B cell (primary cell): ENCODE measurements around the gene DNAJA4. TPM values are rescaled to one million over a fixed set of nuclear protein-coding genes. Genes with fewer than 3 reads are reported as not detected.

Experiments used
- ATAC-seq: fragments of 200-7000 bp; cut with Tn5 transposase; one replicate; pipeline ENCODE4 v1.10.0; 2021; ENCODE audit warnings: low read depth, mild to moderate bottlenecking, moderate number of reproducible peaks, moderate library complexity
- CTCF ChIA-PET: fragments of 350-600 bp; sonication (Branson Sonifier 250); formaldehyde crosslinking; loops from one replicate; lab custom pipeline; 2021; ENCODE audit warnings: antibody characterized with exemption, inconsistent platforms; lab: Charles Lee
- POLR2A ChIA-PET: fragments of 350-600 bp; sonication (Branson Sonifier 250); formaldehyde crosslinking; loops from one replicate; lab custom pipeline; 2021; ENCODE audit warnings: antibody characterized with exemption; lab: Charles Lee
- DNase-seq: peaks from one replicate; pipeline ENCODE4 v3.0.0; 2013
- H2AFZ ChIP-seq: 2 replicates; pipeline ENCODE4 v1.6.1; 2012; ENCODE audit warnings: mild to moderate bottlenecking, low read depth, low read length; ENCODE audit not compliant: insufficient read depth, poor library complexity, severe bottlenecking
- H3K27ac ChIP-seq, 2 donors: 1 replicate in 1 of 2; 2 replicates in 1 of 2; pipeline ENCODE4 v1.5.1; 2012 to 2013; ENCODE audit warnings: low read length in 2 of 2, mild to moderate bottlenecking in 2 of 2, moderate library complexity in 1 of 2
- H3K27me3 ChIP-seq, 4 experiments: fragments of 200-600 bp in 1 of 4; sonication (generic) in 1 of 4; replicated peaks in 1 of 4; 1 replicate in 2 of 4; 2 replicates in 2 of 4; pipeline versions ENCODE4 v1.6.1 to v1.7.0; 2013 to 2016; ENCODE audit warnings: low read length in 3 of 4, mild to moderate bottlenecking in 2 of 4, mixed read lengths in 1 of 4, moderate library complexity in 1 of 4; ENCODE audit not compliant: insufficient read depth in 4 of 4, control insufficient read depth in 3 of 4; ENCODE audit errors: control extremely low read depth in 1 of 4
- H3K36me3 ChIP-seq, 2 experiments: replicated peaks in 1 of 2; 1 replicate in 1 of 2; 2 replicates in 1 of 2; pipeline versions ENCODE4 v1.6.1 to v1.7.1; 2013; ENCODE audit warnings: low read length in 1 of 2; ENCODE audit not compliant: insufficient read depth in 2 of 2, control insufficient read depth in 1 of 2; ENCODE audit errors: control extremely low read depth in 1 of 2, extremely low read depth in 1 of 2
- H3K4me1 ChIP-seq, 2 donors: fragments of 200-600 bp in 1 of 2; sonication (generic) in 1 of 2; 1 replicate in 1 of 2; 2 replicates in 1 of 2; pipeline versions ENCODE4 v1.5.1 to v1.6.1; 2013 to 2017; ENCODE audit warnings: low read length in 2 of 2; ENCODE audit not compliant: control insufficient read depth in 2 of 2, insufficient read depth in 2 of 2
- H3K4me2 ChIP-seq: replicated peaks from 2 replicates; pipeline ENCODE3; 2012; ENCODE audit warnings: mild to moderate bottlenecking, low read depth, low read length; ENCODE audit not compliant: poor library complexity, severe bottlenecking
- H3K4me3 ChIP-seq, 5 experiments: fragments of 200-600 bp in 1 of 5; sonication (generic) in 1 of 5; 1 replicate in 3 of 5; 2 replicates in 2 of 5; pipeline versions ENCODE4 v1.5.1 to v1.7.0; 2011 to 2016; ENCODE audit warnings: low read length in 4 of 5, mild to moderate bottlenecking in 4 of 5, low read depth in 2 of 5, control low read depth in 1 of 5, moderate library complexity in 1 of 5; ENCODE audit not compliant: insufficient read depth in 1 of 5; ENCODE audit errors: control extremely low read depth in 1 of 5, extremely low read depth in 1 of 5
- H3K79me2 ChIP-seq: fragments of 200-600 bp; sonication (generic); one replicate; pipeline ENCODE4 v1.6.0; 2016; ENCODE audit warnings: low read length; ENCODE audit not compliant: control insufficient read depth, insufficient read depth
- H3K9ac ChIP-seq: fragments of 200-600 bp; sonication (generic); 2 replicates; pipeline ENCODE4 v1.6.1; 2017; ENCODE audit warnings: mild to moderate bottlenecking, low read length, moderate library complexity
- H3K9me3 ChIP-seq, 3 donors: one replicate each; pipeline versions ENCODE4 v1.6.1 to v1.7.1; 2013; ENCODE audit warnings: low read length in 2 of 3; ENCODE audit not compliant: control insufficient read depth in 2 of 3, insufficient read depth in 1 of 3; ENCODE audit errors: control extremely low read depth in 1 of 3
- H4K20me1 ChIP-seq: 2 replicates; pipeline ENCODE4 v1.6.0; 2012; ENCODE audit warnings: mild to moderate bottlenecking, low read length; ENCODE audit not compliant: insufficient read depth, control insufficient read depth, poor library complexity, severe bottlenecking
- H3K27ac Mint-ChIP-seq: one replicate; pipeline ENCODE4 v1.8.0; 2021; ENCODE audit warnings: mixed read lengths
- H3K27me3 Mint-ChIP-seq: one replicate; pipeline ENCODE4 v1.8.0; 2021; ENCODE audit warnings: mixed read lengths
- H3K4me1 Mint-ChIP-seq: one replicate; pipeline ENCODE4 v1.8.0; 2021; ENCODE audit warnings: mixed read lengths
- H3K4me3 Mint-ChIP-seq: one replicate; pipeline ENCODE4 v1.8.0; 2021; ENCODE audit warnings: mixed read lengths
- H3K9me3 Mint-ChIP-seq: one replicate; pipeline ENCODE4 v1.8.0; 2022; ENCODE audit warnings: mixed read lengths; ENCODE audit not compliant: insufficient read depth
- EZH2 ChIP-seq: IDR thresholded peaks from 2 replicates; pipeline ENCODE4 v1.6.1; 2012; ENCODE audit warnings: borderline replicate concordance, low read depth, mild to moderate bottlenecking, moderate library complexity, low read length; ENCODE audit not compliant: insufficient read depth, poor library complexity, severe bottlenecking
- WGBS: methylation state at CpG from one replicate; pipeline ENCODE4 v1.1.5; 2013; ENCODE audit warnings: missing lambda C conversion rate; ENCODE audit not compliant: insufficient coverage; 5-methylcytosine and 5-hydroxymethylcytosine counted together
- intact Hi-C: fragments of 100-400 bp; cut with micrococcal nuclease; formaldehyde crosslinking; loops from one replicate; pipeline ENCODE4 v1.10.0; 2022
- polyA plus RNA-seq: library from polyadenylated mRNA; depleted of rRNA; stranded (reverse); fragments of >200 nt; gene quantifications from 2 replicates; pipeline ENCODE4 v1.2.3, GENCODE V29; 2012
- total RNA-seq, 2 donors: library from RNA; stranded (reverse); fragments of 120-200 nt in 1 of 2; gene quantifications; 1 replicate in 1 of 2; 2 replicates in 1 of 2; pipeline versions ENCODE4 v1.2.3 to v1.2.4, GENCODE V29; 2013 to 2022
- TF ChIP-seq, protein P1 (sequence below): fragments of 200-600 bp; IDR thresholded peaks from one replicate; pipeline ENCODE4 v1.8.0; 2022; ENCODE audit warnings: antibody characterized with exemption, mild to moderate bottlenecking

Gene DNAJA4
- total and polyA plus RNA-seq, 2 donors (not counting 1 experiment from before 2014, with no cell fraction given) = 13.2 to 20.0 TPM

DNA sequence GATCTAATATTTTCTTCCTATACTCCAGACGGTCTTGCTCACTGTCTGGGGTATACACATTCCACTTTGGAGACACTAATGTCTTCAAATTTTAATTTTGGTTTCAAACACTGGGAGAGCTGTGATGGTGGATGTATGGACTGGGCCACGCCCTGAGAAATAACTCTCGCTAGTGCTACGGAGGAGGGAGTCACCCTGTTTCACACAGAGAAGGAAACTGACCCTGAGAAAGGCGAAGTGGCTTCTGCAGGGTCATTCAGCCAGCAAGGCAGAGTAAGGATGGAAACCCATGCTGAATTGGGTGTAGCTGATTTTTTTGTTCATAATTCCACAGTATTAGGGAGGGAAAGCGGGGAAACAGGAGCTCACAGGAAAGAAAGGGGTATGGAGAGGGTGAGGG is 43.6 kb downstream of the DNAJA4 start:
- peaks cover 0 to 16% (median 0%) of the 10 kb centered on the region in 4 experiments for H3K27me3 ChIP-seq
- no peak for ATAC-seq
- no peak overlapping the region for H3K4me2 ChIP-seq
- H3K4me3 Mint-ChIP-seq = no peak overlapping the region
- no peaks in the 10 kb centered on the region for H3K9me3 Mint-ChIP-seq
- intact Hi-C loops = loop anchor here (2.0 kb wide), 1 partner anchor 115 kb away; no protein-coding TSS in a partner anchor
- no peak overlapping the region for H3K27ac Mint-ChIP-seq
- no peaks in the 10 kb centered on the region for H3K79me2 ChIP-seq
- no peaks in the 10 kb centered on the region for H3K9me3 ChIP-seq
- no peak for DNase-seq
- H3K27ac ChIP-seq = no peak overlapping the region
- no peaks in the 10 kb centered on the region for H4K20me1 ChIP-seq
- TF ChIP-seq, protein P1, sequence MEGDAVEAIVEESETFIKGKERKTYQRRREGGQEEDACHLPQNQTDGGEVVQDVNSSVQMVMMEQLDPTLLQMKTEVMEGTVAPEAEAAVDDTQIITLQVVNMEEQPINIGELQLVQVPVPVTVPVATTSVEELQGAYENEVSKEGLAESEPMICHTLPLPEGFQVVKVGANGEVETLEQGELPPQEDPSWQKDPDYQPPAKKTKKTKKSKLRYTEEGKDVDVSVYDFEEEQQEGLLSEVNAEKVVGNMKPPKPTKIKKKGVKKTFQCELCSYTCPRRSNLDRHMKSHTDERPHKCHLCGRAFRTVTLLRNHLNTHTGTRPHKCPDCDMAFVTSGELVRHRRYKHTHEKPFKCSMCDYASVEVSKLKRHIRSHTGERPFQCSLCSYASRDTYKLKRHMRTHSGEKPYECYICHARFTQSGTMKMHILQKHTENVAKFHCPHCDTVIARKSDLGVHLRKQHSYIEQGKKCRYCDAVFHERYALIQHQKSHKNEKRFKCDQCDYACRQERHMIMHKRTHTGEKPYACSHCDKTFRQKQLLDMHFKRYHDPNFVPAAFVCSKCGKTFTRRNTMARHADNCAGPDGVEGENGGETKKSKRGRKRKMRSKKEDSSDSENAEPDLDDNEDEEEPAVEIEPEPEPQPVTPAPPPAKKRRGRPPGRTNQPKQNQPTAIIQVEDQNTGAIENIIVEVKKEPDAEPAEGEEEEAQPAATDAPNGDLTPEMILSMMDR = no peak
- TF ChIP-seq EZH2 = no peak
- no peak overlapping the region for H3K9ac ChIP-seq
- ChIA-PET POLR2A (no interaction called here), CTCF (interaction anchor here (1.5 to 1.6 kb wide), 2 partner anchors 9 to 116 kb away, joined by 3 to 8 read pairs; partner anchors contain the start of gene SKIC8)
- H3K4me1 Mint-ChIP-seq = no peaks in the 10 kb centered on the region
- H2AFZ ChIP-seq = no peak overlapping the region
- 47% methylated on average over 4 of the region's 6 CpGs for WGBS
- no peak overlapping the region for H3K4me3 ChIP-seq
- H3K27me3 Mint-ChIP-seq = peaks cover 20% of the 10 kb centered on the region
- H3K36me3 ChIP-seq = no peaks in the 10 kb centered on the region
- no peaks in the 10 kb centered on the region for H3K4me1 ChIP-seq

DNA sequence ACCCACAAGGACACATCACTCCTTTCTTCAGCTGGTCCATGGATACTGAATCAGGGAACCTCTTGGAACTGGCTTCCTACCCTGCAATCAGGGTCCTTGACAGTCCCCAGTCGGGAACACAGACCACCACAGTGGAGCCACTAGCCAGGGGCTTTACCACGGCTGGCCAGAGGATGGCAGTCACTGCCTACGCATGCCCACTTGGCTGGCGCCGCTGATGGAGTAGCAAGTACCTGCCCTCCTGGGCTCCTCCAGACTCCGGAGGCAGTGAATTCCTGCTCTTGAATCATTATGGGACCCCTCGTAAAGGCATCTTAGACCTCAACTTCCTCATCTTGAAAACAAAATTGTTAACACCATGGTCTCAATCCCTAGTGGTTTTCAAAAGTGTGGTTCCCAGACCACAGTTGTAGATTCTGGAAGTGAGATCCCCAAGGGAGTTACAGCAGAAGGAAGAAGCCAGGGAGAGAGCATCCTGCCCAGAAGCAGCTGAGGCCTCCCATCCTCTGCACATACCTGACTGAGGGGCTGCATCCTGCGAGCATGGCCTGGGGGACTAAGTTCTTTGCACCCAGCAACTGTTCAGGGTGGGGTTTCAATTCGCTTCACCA is 44.2 kb downstream of the DNAJA4 start:
- no peak for ATAC-seq
- POLR2A ChIA-PET = no interaction called here
- H4K20me1 ChIP-seq = no peaks in the 10 kb centered on the region
- peaks cover 20% of the 10 kb centered on the region for H3K27me3 Mint-ChIP-seq
- no peaks in the 10 kb centered on the region for H3K9me3 ChIP-seq
- H3K9ac ChIP-seq = no peak overlapping the region
- no peak overlapping the region for H3K4me3 ChIP-seq
- no peak overlapping the region for H3K4me3 Mint-ChIP-seq
- H3K27ac ChIP-seq = no peak overlapping the region
- H3K79me2 ChIP-seq = no peaks in the 10 kb centered on the region
- H3K4me1 ChIP-seq = no peaks in the 10 kb centered on the region
- H3K36me3 ChIP-seq = no peaks in the 10 kb centered on the region
- H2AFZ ChIP-seq = no peak overlapping the region
- peaks cover 0 to 16% (median 0%) of the 10 kb centered on the region in 4 experiments for H3K27me3 ChIP-seq
- CTCF ChIA-PET = interaction anchor here (1.5 to 1.6 kb wide), 2 partner anchors 9 to 115 kb away, joined by 3 to 8 read pairs; partner anchors contain the start of gene SKIC8
- no peak overlapping the region for H3K27ac Mint-ChIP-seq
- DNase-seq = peak; percentile 30
- no peak for TF ChIP-seq EZH2
- TF ChIP-seq, protein P1 = peak; percentile 53
- no peaks in the 10 kb centered on the region for H3K9me3 Mint-ChIP-seq
- no peak overlapping the region for H3K4me2 ChIP-seq
- no peaks in the 10 kb centered on the region for H3K4me1 Mint-ChIP-seq
- WGBS = 19% methylated on average over 8 of the region's 9 CpGs
- intact Hi-C loops = loop anchor here (2.0 kb wide), 1 partner anchor 114 kb away; no protein-coding TSS in a partner anchor
